ENCODE measurements around the gene FBXL13.
"Not testable (repeated sequence)": the region's sequence is repeated elsewhere in the genome, so short reads cannot be mapped to it uniquely, and the experiment has no call there.

The FBXL13 gene

GRCh38 chr7:103020876-103021275, 53.7 kb downstream of the FBXL13 start:
- not testable (repeated sequence) for DNase-seq

- DNase-seq, result not testable (repeated sequence)
Observed at GRCh38 chr7:103018295-103018694, 56.3 kb downstream of the FBXL13 start.

DNA sequence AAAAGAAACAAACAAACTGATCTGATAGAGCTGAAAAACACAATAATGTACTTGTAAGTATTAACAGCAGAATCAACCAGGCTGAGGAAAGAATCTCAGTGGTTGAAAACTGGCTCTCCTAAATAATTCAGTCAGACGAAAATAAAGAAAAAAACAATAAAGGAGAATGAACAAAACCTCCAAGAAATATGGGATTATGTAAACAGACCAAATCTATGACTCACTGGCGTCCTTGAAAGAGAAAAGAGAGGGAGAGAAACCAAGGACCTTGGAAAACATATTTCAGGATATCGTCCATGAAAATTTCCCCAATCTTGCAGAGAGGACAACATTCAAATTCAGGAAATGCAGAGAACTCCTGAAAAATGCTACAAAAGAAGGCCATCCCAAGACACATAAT, 62.9 kb downstream of the FBXL13 start:
- DNase-seq, result peak; percentile 9

GRCh38 chr7:103010211-103010610, 64.4 kb downstream of the FBXL13 start:
- DNase-seq, result no peak

DNA sequence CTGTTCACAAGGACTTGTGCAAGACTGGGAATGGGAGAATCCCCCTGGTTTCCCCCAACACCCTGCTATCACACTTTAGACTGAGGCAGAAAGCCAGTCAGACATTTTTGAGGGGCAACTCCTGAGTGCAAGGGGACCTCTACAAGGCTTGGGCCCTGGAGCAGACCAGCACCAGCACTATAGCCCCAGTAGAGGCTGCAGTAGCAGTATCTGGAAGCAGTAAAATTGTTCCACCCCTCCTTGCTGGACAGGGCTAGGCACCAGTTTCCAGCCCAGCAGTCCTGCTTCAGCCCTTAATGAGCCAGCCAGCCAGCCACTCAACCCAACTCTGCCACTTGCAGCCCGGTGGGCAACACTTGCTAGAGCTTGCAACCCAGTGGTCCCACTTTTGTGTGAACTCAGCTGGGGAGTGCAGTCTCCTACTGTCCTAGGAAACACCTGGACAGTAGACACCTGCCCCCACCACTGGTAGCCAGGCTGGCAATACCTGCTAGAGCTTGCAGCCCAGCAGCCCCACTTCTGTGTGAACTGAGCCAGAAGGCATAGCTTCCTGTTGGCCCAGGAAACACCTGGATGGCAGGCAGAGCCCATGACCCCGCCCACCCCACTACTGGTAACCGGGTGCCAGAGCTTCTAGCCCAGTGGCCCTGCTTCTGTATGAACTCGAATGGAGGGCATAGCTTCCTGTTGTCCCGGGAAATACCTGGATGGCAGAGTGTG, 65.0 kb downstream of the FBXL13 start:
- no peak for DNase-seq

DNA sequence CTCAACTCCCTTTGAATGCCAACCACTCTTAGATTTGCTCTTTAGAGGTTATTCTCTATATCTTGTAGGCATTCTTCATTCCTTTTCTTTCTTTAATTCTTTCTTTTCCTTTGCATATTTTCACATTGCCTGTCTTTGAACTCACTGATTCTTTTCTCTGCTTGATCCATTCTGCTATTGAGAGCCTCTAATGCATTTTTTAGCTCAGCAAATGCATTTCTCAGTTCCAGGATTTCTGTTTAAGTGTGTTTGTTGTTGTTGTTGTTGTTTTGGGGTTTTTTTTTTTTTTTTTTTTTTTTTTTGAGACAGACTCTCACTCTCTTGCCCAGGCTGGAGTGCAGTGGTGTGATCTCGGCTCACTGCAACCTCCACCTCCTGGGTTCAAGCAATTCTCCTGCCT, 71.6 kb downstream of the FBXL13 start:
- DNase-seq, result no peak

DNA sequence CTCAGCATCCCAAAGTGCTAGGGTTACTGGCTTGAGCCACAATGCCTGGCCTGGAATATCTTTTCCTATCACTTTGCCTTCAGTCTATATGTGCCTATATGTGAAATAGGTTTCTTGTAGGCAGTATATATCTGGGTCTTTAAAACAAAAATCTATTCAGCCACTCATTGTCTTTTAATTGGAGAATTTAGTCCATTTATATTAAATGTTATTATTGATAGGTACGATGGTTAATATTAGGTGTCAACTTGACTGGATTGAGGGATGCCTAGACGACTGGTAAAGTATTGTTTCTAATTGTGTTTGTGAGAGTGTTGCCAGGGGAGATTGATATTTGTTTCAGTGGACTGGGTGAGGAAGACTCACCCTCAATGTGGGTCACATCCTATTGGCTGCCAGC, 73.4 kb downstream of the FBXL13 start:
- DNase-seq, result no peak

- DNase-seq, result no peak
Observed at GRCh38 chr7:102996957-102997356, 77.6 kb downstream of the FBXL13 start.

- not testable (repeated sequence) for DNase-seq
Observed at GRCh38 chr7:102995609-102996008, 79.0 kb downstream of the FBXL13 start.

GRCh38 chr7:102994567-102994966, 80.0 kb downstream of the FBXL13 start:
- DNase-seq, result no peak

DNA sequence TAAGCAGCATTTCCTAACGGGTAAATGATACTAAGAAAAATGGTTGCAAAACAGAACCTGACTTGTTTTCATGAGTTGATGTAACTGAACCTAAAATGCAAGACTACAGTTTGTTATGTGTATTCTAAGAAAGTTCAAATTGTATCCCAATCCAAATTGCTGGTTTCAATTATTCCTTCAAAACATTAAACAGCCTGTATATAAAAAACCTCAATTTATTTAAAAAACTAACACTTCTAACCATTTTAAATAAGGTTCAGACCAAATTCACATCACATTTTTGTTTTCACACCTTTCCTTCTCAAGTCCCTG, 80.9 kb downstream of the FBXL13 start:
- DNase-seq, result no peak

DNA sequence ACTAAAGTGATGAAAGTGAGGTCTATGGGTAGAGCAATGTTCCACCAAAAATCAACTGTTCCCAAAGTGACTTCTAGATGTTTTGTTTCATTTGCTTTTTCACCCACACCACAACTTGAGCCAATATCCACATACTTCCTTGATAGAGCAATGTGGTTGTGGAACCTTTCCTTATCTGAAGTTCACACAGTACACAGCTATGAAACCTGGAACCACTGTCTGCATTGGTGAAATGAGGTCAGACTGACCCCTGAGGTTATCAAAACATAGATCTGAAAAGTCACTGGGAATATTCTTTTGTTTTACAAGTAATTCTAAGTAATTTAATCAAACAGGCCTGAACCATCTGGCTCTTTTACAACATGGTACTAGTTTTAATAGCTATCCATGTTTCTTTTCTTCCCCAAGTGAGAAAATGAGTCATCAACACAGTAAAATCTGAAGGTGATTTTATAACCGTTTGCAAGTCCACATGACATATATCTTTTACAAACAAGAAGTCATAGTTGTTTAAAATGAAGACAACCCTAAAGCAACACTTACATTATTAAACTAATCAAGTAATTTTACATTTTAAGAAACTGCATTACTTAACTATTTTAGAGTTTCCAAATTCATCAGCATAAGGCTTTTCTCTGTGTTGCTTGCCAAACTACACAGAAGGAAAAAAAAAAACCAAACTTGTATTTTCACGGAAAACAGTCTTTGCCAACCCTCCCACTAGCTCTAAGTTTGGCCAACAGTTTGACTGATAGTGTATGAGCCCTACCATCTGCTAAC, 81.5 kb downstream of the FBXL13 start:
- DNase-seq, result peak; percentile 79

DNA sequence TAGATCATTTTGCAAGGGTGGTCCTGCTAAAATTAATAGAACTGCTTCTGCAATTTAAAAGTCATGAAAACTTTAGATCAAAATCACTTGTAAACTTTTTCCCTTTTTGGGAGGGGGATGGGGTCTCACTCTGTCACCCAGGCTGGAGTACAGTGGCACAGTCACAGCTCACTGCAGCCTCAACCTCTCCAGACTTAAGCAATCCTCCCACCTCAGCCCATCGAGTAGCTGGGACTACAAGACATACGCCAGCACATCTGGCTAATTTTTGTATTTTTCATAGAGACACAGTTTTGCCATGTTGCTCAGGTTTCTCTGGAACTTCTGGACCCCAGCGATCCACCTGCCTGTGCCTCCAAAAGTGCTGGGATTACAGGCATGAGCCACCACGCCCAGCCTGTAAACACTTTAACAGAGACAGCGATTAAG, 82.1 kb downstream of the FBXL13 start:
- no peak for DNase-seq

DNA sequence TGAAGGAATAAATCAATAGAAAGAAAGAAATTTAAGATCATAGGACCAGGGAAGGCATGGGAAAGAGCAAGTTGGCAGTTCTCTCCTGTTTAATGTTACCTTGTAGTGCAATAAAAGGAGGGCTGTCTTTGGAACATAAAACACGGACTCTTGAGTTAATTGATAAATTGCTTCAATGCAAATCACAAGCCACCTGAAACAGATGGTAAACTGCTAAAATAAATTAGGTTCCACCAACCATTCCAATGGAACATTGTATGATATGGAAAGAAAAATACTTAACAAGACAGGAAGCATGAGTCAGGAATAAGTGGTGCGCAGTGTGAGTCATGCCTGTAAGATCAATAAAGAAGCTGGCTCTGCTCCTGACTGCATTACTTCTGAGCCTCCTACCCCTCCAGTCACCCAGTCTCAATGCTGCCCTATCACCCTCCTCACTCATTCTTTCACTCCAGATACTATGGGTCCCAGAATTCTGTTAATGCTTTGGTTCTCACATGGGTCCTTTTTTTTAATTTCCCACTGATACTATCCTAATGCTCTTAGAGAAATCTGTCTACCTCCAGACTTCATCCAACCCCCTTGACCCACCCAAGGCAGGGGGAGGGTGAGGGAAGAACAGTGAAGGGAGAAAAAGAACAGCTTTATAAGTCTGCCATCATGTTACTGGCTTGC, 82.9 kb downstream of the FBXL13 start:
- DNase-seq, result peak; percentile 96

DNA sequence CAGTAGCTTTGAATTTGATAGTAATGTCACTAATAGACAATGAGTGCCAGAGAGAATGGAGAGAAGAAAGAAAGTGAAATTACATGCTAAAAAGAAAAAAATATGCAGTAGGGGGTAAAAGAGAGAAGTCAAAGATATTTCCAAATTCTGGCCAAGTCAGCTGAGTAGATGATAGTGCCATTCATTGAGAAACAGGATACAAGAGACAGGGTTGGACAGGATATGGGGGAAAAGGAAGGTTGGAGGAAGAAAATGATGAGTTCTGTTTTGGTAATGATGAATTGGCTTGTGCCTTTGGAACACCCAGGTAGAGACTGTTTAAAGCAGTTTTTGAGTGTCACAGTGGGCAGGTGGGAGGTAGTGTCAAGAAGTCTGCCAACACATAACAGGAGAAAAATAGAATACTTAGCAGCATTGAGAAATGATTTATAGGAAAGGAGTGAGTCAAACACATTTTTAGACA, 83.5 kb downstream of the FBXL13 start:
- no peak for DNase-seq

GRCh38 chr7:102990642-102991041, 84.0 kb downstream of the FBXL13 start:
- no peak for DNase-seq

DNA sequence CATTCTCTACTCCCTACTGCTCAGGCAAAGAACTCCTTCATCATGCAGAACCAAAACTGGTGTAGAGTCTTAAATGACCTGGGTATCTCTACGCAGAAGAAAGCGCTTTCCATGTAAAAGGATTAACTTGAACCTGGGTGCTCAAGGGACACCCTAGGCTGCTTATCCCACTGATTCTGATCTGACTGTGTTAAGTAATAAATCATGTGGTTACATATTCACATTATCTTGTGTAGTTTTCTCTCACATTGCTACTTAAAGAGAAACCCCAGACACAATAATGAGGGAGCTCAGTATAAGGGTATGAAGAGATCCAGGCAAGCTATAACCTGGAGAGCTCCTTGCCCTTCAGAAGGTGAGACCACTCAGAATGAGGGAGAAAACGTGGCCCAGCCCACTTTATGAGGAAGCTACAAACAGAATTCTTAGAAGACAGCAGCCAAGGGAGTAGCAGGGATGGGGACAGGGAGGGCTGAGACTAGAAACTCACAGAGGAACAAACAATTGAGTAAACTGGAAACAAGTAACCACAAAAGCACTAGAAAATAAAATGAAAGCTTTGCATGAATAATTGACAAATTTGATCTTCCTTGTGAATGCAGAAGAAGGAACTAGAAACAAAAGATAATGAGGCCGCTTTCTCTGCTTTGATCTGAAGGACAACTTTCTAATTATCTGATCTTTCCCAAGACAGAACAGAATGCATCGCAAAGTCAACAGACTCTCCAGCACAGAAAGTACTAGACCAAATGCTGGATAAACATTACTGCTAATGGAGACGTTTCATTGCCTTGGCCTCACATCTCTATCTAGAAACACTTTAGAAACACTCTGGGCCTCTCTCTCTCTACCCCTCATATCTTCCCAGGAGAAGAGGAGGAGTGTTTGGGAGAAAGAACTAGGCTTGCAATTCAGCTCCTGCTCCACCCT, 85.7 kb downstream of the FBXL13 start:
- DNase-seq, result no peak

DNA sequence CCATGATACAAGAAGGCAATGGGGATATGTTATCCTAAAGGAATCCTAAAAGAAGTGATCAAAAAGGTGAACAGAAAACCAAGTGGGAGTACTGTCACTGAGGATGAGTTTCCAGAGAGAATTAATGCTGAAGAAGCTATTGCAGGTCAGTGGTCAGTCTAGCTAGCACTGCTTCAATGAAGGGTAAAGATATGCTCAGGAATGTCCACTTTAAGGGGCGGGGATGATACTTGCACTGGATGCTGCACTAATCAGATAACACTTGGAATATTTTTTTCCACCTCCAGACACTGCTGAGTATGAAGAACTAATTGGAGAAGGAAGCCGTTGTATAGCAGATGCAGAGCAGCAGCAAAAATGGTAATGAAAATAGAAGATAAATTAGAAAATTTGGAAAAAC, 86.5 kb downstream of the FBXL13 start:
- DNase-seq, result no peak

DNA sequence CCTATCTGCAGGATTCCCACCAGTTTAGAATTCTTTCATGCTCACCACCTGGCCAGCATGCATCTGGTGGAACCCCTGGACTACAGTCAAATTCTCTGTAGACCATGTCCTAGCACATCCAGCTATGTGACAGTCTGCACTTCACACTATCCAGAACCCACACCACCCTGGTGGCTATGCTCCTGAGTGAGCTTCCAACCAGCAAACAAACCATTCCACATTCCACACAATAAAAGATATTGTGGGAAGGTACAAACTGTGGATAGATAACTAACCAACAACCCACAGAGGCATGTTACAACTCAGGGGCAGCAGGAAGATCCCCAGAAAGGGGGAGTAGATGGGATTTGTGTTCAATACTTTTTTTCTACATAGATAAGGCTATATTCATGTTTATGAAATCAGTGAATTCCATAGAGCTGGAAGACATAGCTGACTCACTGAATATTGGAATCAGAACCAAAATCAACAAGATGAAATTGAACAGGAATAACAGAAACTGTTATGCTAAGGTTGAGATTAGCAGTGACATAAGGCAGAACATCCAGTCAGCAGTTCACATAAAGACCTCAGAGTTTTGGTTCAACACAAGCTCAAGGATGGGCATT, 89.3 kb downstream of the FBXL13 start:
- DNase-seq, result no peak

DNA sequence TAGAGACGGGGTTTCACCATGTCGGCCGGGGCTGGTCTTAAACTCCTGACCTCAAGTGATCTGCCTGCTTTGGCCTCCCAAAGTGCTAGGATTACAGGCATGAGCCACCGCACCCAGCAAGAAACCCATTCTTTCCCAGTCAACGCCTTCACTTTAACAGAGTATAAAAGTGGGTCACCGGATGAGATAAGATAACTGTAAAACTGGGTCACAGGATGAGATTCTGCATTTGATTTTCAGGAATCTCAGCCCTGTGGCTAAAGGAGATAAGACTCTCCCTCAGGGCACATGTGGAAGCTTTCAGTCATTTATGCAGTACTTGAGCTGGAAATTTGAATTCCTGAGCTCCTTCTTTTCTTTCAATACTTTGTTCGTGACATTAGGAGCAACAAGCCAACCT, 91.0 kb downstream of the FBXL13 start:
- no peak for DNase-seq

DNA sequence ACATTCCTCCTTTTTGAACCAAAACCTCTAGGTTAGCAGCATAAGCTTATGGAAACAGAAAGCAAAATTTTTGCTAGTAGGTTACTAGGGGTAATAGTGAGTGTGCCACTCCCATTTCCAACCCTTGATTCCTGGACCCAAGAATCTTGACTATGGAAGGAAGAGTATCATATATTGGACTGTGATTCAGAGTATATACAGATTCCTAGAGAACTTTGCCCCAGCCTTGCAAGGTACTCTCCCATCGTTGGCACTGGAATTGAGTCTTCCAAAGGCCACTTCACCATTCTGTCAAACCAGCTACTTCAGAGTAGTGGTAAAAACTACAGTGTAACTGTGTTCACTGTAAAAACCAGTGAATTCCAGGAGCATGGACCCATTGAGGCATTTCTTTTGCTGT, 92.4 kb downstream of the FBXL13 start:
- DNase-seq, result no peak

DNA sequence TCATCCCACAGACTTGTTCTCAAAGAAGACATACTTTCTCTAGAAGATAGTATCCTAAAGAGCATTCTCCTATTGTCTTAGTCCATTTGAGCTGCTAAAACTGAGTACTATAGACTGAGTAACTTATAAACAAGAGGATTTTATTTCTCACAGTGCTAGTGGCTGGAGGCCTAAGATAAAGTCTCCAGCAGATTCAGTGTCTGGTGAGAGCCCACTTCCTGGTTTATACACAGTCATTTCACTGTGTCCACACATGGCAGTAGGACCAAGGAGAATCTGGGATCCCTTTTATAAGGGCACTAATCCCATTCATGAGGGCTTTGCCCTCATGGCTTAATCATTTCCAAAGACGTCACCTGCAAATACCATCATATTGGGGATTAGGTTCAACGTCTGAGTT, 93.1 kb downstream of the FBXL13 start:
- DNase-seq, result no peak

Measured in EL (cell line).